ENCODE data around the gene ASB1.
A peak's percentile ranks its signal among the peaks of the same experiment; 100 is the strongest.

ASB1 gene

GRCh38 chr2:238423561-238424312 lies 3.0 kb upstream of the ASB1 start:
- 90 to 92% methylated on average over 9 of the region's 9 CpGs for WGBS, 2 experiments
- Histone ChIP-seq H3K36me3 (ENCODE audit: control insufficient read depth, insufficient read depth, low read length) (no peaks in the 10 kb centered on the region), H3K9me3 (ENCODE audit: control insufficient read depth, low read length) (no peaks in the 10 kb centered on the region), H3K27me3 (ENCODE audit: control insufficient read depth, insufficient read depth, low read length, poor library complexity, severe bottlenecking) (no peaks in the 10 kb centered on the region), H3K4me3 (ENCODE audit: insufficient read depth, low read depth, low read length) (no peak overlapping the region), H3K27ac (ENCODE audit: insufficient read depth, low read depth, low read length, poor library complexity, severe bottlenecking) (no peak overlapping the region), H3K4me1 (ENCODE audit: control insufficient read depth, insufficient read depth, low read length) (peaks cover 21% of the 10 kb centered on the region)

DNA sequence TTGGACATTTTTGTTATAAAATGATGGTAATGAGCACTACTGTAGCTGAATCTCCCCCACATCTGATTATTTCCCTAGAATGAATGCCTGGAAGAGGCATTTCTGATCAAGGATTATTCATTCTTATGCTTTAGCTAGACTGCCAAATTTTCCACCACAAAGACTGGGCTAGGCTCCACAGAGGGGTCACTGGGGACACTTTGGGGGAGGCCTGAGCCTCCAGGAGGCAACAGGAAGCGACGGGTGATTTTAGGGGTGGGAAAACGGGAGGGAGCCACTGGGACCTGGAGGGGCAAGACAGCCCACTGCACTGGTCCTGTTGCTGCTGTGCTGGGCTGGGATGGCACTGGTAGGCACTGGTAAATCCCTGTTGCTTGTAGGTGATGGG lies 2.4 kb upstream of the ASB1 start:
- Histone ChIP-seq H3K27ac (ENCODE audit: insufficient read depth, low read depth, low read length, poor library complexity, severe bottlenecking) (no peak overlapping the region), H3K36me3 (ENCODE audit: control insufficient read depth, insufficient read depth, low read length) (no peaks in the 10 kb centered on the region), H3K4me1 (ENCODE audit: control insufficient read depth, insufficient read depth, low read length) (peaks cover 21% of the 10 kb centered on the region), H3K27me3 (ENCODE audit: control insufficient read depth, insufficient read depth, low read length, poor library complexity, severe bottlenecking) (no peaks in the 10 kb centered on the region), H3K9me3 (ENCODE audit: control insufficient read depth, low read length) (no peaks in the 10 kb centered on the region), H3K4me3 (ENCODE audit: insufficient read depth, low read depth, low read length) (no peak overlapping the region)
- WGBS, 2 experiments, result 92 to 93% methylated on average over 3 of the region's 3 CpGs

DNA sequence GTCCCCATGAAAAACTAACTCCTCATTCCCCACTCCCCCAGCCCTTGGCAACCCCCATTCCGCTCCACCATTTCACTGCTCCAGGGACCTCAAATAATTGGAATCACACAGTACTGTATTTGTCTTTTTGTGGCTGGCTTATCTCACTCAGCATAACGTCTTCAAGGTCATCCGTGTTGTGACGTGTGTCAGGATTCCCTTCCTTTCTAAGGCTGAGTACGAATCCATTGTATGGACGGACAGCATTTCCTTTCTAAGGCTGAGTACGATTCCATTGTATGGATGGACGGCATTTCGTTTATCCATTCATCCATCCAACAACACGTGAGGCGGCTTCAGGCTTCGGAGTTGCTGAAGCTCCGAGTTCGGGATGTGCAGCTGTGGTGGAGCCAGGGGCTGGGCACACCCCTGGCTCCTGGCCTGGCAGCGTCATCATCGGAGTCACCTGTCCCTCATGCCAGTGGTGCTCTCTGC lies 1.2 kb upstream of the ASB1 start:
- H3K36me3 ChIP-seq (ENCODE audit: control insufficient read depth, insufficient read depth, low read length), result no peaks in the 10 kb centered on the region
- H3K4me1 ChIP-seq (ENCODE audit: control insufficient read depth, insufficient read depth, low read length), result peaks cover 21% of the 10 kb centered on the region
- H3K27me3 ChIP-seq (ENCODE audit: control insufficient read depth, insufficient read depth, low read length, poor library complexity, severe bottlenecking), result no peaks in the 10 kb centered on the region
- no peaks in the 10 kb centered on the region for H3K9me3 ChIP-seq (ENCODE audit: control insufficient read depth, low read length)
- H3K27ac ChIP-seq (ENCODE audit: insufficient read depth, low read depth, low read length, poor library complexity, severe bottlenecking), result no peak overlapping the region
- WGBS, 2 experiments, result 85 to 88% methylated on average over 16 of the region's 16 CpGs
- peak overlapping the region; percentile 86 for H3K4me3 ChIP-seq (ENCODE audit: insufficient read depth, low read depth, low read length)

- peak overlapping the region; percentile 86 for H3K4me3 ChIP-seq (ENCODE audit: insufficient read depth, low read depth, low read length)
- WGBS, 2 experiments, result 3 to 5% methylated on average over 23 to 24 of the region's 24 CpGs
- peak overlapping the region; percentile 65 for H3K27ac ChIP-seq (ENCODE audit: insufficient read depth, low read depth, low read length, poor library complexity, severe bottlenecking)
- H3K4me1 ChIP-seq (ENCODE audit: control insufficient read depth, insufficient read depth, low read length), result peaks cover 16% of the 10 kb centered on the region
- H3K9me3 ChIP-seq (ENCODE audit: control insufficient read depth, low read length), result no peaks in the 10 kb centered on the region
- no peaks in the 10 kb centered on the region for H3K27me3 ChIP-seq (ENCODE audit: control insufficient read depth, insufficient read depth, low read length, poor library complexity, severe bottlenecking)
- H3K36me3 ChIP-seq (ENCODE audit: control insufficient read depth, insufficient read depth, low read length), result no peaks in the 10 kb centered on the region
Observed at GRCh38 chr2:238425979-238426567, 654 bp upstream of the ASB1 start.

GRCh38 chr2:238427435-238428162 lies 872 bp downstream of the ASB1 start:
- WGBS, 2 experiments, result 10 to 12% methylated on average over 20 of the region's 20 CpGs
- Histone ChIP-seq H3K36me3 (ENCODE audit: control insufficient read depth, insufficient read depth, low read length) (no peaks in the 10 kb centered on the region), H3K9me3 (ENCODE audit: control insufficient read depth, low read length) (no peaks in the 10 kb centered on the region), H3K4me1 (ENCODE audit: control insufficient read depth, insufficient read depth, low read length) (peaks cover 9% of the 10 kb centered on the region), H3K27me3 (ENCODE audit: control insufficient read depth, insufficient read depth, low read length, poor library complexity, severe bottlenecking) (no peaks in the 10 kb centered on the region), H3K27ac (ENCODE audit: insufficient read depth, low read depth, low read length, poor library complexity, severe bottlenecking) (no peak overlapping the region), H3K4me3 (ENCODE audit: insufficient read depth, low read depth, low read length) (peak overlapping the region; percentile 86)

DNA sequence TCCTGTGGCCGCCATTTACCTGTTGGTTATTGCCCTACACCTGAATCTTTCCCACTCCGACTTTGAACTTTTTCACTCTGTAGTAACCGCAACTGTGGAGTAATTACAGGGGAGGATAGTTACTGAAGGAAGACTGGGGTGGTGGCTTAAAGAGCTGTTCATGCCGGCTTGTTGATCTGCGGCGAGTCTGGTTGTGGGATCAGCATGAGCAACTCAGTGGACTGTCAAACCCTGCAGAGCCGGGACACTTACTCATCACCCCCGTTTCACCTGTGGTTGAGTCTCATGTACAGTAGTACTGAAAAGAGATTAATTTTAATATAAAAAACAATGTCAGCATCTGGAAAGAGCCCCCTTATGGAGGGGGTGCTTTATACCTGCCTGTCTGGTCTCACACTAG lies 2.1 kb downstream of the ASB1 start:
- H3K4me1 ChIP-seq (ENCODE audit: control insufficient read depth, insufficient read depth, low read length), result peaks cover 9% of the 10 kb centered on the region
- no peaks in the 10 kb centered on the region for H3K9me3 ChIP-seq (ENCODE audit: control insufficient read depth, low read length)
- WGBS, 2 experiments, result 94 to 96% methylated on average over 6 of the region's 8 CpGs
- no peak overlapping the region for H3K27ac ChIP-seq (ENCODE audit: insufficient read depth, low read depth, low read length, poor library complexity, severe bottlenecking)
- no peaks in the 10 kb centered on the region for H3K27me3 ChIP-seq (ENCODE audit: control insufficient read depth, insufficient read depth, low read length, poor library complexity, severe bottlenecking)
- H3K4me3 ChIP-seq (ENCODE audit: insufficient read depth, low read depth, low read length), result no peak overlapping the region
- peaks cover 7% of the 10 kb centered on the region for H3K36me3 ChIP-seq (ENCODE audit: control insufficient read depth, insufficient read depth, low read length)

DNA sequence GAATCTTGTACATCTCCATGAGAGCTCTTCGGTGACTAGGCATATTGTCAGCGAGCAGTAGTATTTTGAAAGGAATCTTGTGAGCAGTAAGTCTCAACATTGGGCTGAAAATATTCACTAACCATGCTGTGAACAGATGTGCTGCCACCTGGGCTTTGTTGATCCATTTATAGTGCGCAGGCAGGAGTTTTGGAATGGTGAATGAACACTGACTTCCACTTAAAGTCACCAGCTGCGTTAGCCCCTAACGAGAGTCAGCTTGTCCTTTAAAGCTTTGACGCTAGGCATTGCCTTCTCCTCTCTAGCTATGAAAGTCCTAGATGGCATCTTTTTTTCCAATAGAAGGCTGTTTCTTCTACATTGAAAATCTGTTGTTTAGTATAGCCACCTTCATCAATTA lies 4.1 kb downstream of the ASB1 start:
- Histone ChIP-seq H3K4me3 (ENCODE audit: insufficient read depth, low read depth, low read length) (no peak overlapping the region), H3K36me3 (ENCODE audit: control insufficient read depth, insufficient read depth, low read length) (peaks cover 22% of the 10 kb centered on the region), H3K4me1 (ENCODE audit: control insufficient read depth, insufficient read depth, low read length) (peaks cover 9% of the 10 kb centered on the region), H3K27ac (ENCODE audit: insufficient read depth, low read depth, low read length, poor library complexity, severe bottlenecking) (no peak overlapping the region), H3K9me3 (ENCODE audit: control insufficient read depth, low read length) (no peaks in the 10 kb centered on the region), H3K27me3 (ENCODE audit: control insufficient read depth, insufficient read depth, low read length, poor library complexity, severe bottlenecking) (no peaks in the 10 kb centered on the region)
- WGBS, 2 experiments, result 95% methylated on average over 6 of the region's 6 CpGs

- WGBS, 2 experiments, result 78 to 92% methylated on average over 1 of the region's 1 CpG
- peaks cover 22% of the 10 kb centered on the region for H3K36me3 ChIP-seq (ENCODE audit: control insufficient read depth, insufficient read depth, low read length)
- H3K9me3 ChIP-seq (ENCODE audit: control insufficient read depth, low read length), result no peaks in the 10 kb centered on the region
- no peak overlapping the region for H3K4me3 ChIP-seq (ENCODE audit: insufficient read depth, low read depth, low read length)
- H3K27ac ChIP-seq (ENCODE audit: insufficient read depth, low read depth, low read length, poor library complexity, severe bottlenecking), result no peak overlapping the region
- H3K27me3 ChIP-seq (ENCODE audit: control insufficient read depth, insufficient read depth, low read length, poor library complexity, severe bottlenecking), result no peaks in the 10 kb centered on the region
- H3K4me1 ChIP-seq (ENCODE audit: control insufficient read depth, insufficient read depth, low read length), result peaks cover 9% of the 10 kb centered on the region
Observed at GRCh38 chr2:238431456-238431855, 4.7 kb downstream of the ASB1 start.

GRCh38 chr2:238433300-238433915 lies 6.7 kb downstream of the ASB1 start:
- Histone ChIP-seq H3K4me1 (ENCODE audit: control insufficient read depth, insufficient read depth, low read length) (peaks cover 1% of the 10 kb centered on the region), H3K9me3 (ENCODE audit: control insufficient read depth, low read length) (no peaks in the 10 kb centered on the region), H3K27me3 (ENCODE audit: control insufficient read depth, insufficient read depth, low read length, poor library complexity, severe bottlenecking) (no peaks in the 10 kb centered on the region), H3K27ac (ENCODE audit: insufficient read depth, low read depth, low read length, poor library complexity, severe bottlenecking) (no peak overlapping the region), H3K4me3 (ENCODE audit: insufficient read depth, low read depth, low read length) (no peak overlapping the region), H3K36me3 (ENCODE audit: control insufficient read depth, insufficient read depth, low read length) (peaks cover 22% of the 10 kb centered on the region)
- 94 to 95% methylated on average over 14 of the region's 14 CpGs for WGBS, 2 experiments

Measured in ectodermal cell (in vitro differentiated cells).